ENCODE measurements around the gene PLEKHA1.

DNA sequence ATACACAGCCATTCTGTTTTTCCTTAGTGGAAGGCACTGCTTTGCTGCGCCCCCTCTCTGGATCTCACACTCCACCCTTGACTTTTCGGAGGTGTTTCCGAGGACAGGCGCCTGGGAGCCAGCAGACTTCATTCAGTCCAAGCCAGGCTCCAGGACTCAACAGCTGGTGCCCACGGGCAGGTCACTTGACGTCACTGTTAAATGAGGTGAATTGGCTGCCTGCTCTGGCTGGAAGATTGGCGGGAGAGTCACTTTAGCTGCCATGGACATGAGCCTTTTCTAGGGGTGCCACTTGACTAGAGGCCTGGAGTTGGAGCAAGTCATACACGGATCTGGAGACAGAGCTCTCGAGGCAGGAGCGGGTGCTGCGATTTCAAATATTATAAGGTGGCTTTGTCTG, 90.1 kb downstream of the PLEKHA1 start:
- TF ChIP-seq CTCF (CRISPR knock-in tag; IDR thresholded peaks at IDR 0.05), result no peak
- TF ChIP-seq, protein P1, sequence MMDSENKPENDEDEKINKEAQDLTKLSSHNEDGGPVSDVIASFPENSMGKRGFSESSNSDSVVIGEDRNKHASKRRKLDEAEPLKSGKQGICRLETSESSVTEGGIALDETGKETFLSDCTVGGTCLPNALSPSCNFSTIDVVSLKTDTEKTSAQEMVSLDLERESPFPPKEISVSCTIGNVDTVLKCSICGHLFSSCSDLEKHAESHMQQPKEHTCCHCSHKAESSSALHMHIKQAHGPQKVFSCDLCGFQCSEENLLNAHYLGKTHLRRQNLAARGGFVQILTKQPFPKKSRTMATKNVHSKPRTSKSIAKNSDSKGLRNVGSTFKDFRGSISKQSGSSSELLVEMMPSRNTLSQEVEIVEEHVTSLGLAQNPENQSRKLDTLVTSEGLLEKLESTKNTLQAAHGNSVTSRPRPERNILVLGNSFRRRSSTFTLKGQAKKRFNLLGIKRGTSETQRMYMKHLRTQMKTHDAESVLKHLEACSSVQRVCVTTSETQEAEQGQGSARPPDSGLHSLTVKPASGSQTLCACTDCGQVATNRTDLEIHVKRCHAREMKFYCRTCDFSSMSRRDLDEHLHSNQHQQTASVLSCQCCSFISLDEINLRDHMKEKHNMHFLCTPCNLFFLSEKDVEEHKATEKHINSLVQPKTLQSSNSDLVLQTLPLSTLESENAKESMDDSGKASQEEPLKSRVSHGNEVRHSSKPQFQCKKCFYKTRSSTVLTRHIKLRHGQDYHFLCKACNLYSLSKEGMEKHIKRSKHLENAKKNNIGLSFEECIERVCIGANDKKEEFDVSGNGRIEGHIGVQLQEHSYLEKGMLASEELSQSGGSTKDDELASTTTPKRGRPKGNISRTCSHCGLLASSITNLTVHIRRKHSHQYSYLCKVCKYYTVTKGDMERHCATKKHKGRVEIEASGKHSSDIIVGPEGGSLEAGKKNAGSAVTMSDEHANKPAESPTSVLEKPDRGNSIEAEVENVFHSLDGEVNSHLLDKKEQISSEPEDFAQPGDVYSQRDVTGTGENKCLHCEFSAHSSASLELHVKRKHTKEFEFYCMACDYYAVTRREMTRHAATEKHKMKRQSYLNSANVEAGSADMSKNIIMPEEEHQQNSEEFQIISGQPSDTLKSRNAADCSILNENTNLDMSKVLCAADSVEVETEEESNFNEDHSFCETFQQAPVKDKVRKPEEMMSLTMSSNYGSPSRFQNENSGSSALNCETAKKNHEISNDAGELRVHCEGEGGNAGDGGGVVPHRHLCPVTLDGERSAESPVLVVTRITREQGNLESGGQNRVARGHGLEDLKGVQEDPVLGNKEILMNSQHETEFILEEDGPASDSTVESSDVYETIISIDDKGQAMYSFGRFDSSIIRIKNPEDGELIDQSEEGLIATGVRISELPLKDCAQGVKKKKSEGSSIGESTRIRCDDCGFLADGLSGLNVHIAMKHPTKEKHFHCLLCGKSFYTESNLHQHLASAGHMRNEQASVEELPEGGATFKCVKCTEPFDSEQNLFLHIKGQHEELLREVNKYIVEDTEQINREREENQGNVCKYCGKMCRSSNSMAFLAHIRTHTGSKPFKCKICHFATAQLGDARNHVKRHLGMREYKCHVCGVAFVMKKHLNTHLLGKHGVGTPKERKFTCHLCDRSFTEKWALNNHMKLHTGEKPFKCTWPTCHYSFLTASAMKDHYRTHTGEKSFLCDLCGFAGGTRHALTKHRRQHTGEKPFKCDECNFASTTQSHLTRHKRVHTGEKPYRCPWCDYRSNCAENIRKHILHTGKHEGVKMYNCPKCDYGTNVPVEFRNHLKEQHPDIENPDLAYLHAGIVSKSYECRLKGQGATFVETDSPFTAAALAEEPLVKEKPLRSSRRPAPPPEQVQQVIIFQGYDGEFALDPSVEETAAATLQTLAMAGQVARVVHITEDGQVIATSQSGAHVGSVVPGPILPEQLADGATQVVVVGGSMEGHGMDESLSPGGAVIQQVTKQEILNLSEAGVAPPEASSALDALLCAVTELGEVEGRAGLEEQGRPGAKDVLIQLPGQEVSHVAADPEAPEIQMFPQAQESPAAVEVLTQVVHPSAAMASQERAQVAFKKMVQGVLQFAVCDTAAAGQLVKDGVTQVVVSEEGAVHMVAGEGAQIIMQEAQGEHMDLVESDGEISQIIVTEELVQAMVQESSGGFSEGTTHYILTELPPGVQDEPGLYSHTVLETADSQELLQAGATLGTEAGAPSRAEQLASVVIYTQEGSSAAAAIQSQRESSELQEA (CRISPR knock-in tag; IDR thresholded peaks at IDR 0.05; ENCODE audit: not compliant biosample characterization), result no peak
- TF ChIP-seq MIER3 (CRISPR knock-in tag; IDR thresholded peaks at IDR 0.05; ENCODE audit: borderline replicate concordance), result no peak
- no peak for TF ChIP-seq FOXP4 (CRISPR knock-in tag; IDR thresholded peaks at IDR 0.05)
